ENCODE results near the gene MYO10.

DNA sequence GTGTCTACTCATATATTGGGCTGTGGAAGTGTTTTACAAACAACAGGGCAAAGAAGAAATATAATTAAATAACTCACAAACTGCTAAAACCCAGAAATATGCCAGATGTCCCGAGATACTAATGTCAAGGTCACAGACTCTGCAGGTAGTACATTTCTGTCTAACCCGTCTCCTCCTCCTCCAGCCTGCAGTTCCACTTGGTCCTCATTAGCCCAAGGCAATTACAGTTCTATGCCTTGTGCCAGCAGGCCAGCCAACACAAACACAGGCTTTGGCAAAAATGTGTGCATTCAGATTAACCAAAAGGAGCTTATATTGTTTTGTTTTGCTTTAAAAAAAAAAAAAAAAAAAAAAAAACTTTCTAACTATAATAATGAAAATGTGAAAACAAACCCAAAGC lies 148.8 kb downstream of the MYO10 start:
- TF ChIP-seq, protein P1, sequence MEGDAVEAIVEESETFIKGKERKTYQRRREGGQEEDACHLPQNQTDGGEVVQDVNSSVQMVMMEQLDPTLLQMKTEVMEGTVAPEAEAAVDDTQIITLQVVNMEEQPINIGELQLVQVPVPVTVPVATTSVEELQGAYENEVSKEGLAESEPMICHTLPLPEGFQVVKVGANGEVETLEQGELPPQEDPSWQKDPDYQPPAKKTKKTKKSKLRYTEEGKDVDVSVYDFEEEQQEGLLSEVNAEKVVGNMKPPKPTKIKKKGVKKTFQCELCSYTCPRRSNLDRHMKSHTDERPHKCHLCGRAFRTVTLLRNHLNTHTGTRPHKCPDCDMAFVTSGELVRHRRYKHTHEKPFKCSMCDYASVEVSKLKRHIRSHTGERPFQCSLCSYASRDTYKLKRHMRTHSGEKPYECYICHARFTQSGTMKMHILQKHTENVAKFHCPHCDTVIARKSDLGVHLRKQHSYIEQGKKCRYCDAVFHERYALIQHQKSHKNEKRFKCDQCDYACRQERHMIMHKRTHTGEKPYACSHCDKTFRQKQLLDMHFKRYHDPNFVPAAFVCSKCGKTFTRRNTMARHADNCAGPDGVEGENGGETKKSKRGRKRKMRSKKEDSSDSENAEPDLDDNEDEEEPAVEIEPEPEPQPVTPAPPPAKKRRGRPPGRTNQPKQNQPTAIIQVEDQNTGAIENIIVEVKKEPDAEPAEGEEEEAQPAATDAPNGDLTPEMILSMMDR (IDR thresholded peaks at IDR 0.05; ENCODE audit: borderline replicate concordance, extremely low read depth, low read length, poor library complexity, severe bottlenecking): no peak
- TF ChIP-seq EZH2 (IDR thresholded peaks at IDR 0.05; ENCODE audit: borderline replicate concordance, low read depth, low read length, severe bottlenecking): no peak
